Neural progenitor cell (in vitro differentiated cells): ENCODE results near the gene GALNT2.

Source experiments
- CTCF ChIP-seq: fragments of 200-600 bp; sonication (generic); IDR thresholded peaks from 2 replicates; pipeline ENCODE4 v1.5.1; 2017; ENCODE audit warnings: antibody characterized with exemption, mild to moderate bottlenecking
- EZH2 ChIP-seq: fragments of 200-600 bp; sonication (generic); IDR thresholded peaks from 2 replicates; pipeline ENCODE4 v1.6.1; 2017; ENCODE audit warnings: antibody characterized with exemption, mild to moderate bottlenecking, moderate library complexity

DNA sequence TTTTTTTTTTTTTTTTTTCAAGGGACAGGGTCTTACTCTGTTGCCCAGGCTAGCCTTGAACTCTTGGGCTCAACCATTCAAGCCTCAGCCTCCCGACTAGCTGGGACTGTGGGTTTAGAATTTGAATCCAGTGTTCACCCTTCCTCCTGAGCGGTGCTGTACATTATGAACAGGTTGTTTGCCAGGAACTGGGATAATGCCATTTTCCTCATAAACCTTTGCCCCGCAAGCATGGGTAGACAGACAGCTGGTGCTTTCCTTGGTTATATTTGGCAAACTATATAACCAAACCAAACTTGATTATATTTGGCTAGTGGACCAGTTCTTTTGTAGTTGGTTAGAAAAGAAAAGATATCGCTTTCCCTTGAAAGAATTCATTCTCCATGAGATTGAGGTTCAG lies 54.9 kb downstream of the GALNT2 start:
- no peak for TF ChIP-seq CTCF
- TF ChIP-seq EZH2, result no peak
